Islet precursor cell (in vitro differentiated cells): ENCODE results near the gene PLA2G2E.
"Not testable (repeated sequence)": the region's sequence is repeated elsewhere in the genome, so short reads cannot be mapped to it uniquely, and the experiment has no call there.

Experiments
- DNase-seq: peaks from one replicate; pipeline ENCODE4 v3.0.0-alpha.2; 2018

Gene PLA2G2E

GRCh38 chr1:19880841-19881240 lies 42.6 kb downstream of the PLA2G2E start:
- not testable (repeated sequence) for DNase-seq

DNA sequence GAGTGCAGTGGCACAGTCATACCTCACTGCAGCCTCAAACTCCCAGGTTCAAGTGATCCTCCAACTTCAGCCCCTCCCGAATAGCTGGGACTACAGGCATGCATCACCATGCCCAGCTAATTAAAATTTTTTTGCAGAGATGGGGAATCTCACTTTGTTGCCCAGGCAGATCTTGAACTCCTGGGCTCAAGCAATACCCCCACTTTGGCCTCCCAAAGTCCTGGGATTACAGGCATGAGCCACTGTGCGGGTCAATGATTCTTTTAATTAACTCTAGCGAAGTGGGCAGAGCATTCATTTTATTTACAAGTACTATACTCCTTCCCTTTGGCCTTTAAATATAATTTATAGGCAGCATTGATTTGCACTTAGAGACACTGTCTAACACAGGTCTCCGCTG lies 43.8 kb downstream of the PLA2G2E start:
- no peak for DNase-seq

DNA sequence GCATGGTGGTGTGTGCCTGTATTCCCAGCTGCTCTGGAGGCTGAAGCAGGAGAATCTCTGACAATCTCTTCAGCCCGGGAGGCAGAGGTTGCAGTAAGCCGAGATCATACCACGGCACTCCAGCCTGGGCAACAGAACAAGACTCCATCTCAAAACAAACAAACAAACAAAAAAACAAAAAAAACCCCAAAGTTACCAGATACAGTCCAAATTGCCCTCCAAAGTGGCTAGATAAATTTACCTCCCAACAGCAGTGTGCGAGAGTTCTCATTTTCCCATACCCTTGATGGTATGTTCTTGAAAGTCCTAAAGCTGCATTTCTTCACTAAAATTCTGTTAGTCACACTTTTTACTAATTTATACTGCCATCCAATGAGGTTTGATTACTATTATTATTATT lies 44.2 kb downstream of the PLA2G2E start:
- DNase-seq: no peak

GRCh38 chr1:19878637-19878985 lies 44.8 kb downstream of the PLA2G2E start:
- no peak for DNase-seq

- DNase-seq: no peak
Observed at GRCh38 chr1:19877821-19878636, 45.4 kb downstream of the PLA2G2E start.

DNA sequence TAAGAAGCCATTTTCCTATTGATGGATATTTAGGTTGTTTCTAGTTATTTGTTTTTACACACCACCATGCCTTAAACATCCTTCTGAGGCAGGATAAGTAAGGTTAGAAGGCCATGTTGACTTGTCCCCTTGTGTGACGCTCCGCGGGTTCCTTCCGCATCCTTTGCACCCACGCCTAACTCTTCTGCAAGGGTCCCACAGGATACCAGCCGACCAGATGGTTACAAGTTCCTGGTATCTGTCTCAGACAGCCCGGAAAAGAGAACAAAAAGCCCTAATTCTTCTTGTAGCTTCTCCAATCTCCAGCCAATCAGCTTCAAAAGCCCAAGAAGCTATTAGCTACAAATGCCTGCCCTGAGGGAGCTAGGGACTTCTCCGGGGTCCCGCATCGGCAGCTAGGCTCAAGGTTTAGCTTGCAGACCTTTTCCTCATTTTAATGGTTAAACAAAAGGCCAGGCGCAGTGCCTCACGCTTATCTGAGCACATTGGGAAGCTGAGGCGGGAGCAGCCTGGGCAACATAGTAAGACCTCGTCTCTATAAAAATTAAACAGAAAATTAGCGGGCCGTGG lies 46.2 kb downstream of the PLA2G2E start:
- DNase-seq: no peak

DNA sequence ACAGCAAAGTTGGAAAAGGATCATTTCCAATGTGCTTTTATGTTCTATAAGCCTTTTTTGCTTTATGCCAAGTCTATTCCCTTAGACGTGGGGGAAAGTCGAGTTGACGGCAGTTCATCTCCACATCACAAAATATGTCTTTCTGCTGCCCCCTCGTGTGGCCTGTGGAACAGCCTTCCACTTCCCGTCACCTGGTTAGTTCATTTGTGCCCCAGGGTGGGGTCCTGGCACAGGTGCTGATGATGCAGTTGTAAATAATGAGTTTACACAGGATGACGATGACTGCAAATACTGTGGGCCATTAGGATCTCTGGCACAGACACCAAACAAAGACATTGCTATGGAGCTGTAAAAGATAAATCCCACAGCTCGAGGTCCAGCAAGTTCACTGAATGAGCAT lies 51.2 kb downstream of the PLA2G2E start:
- DNase-seq: peak; percentile 60
